GM21367 (cell line): ENCODE data around the gene SLC38A2.
"Not testable (repeated sequence)": the region's sequence is repeated elsewhere in the genome, so short reads cannot be mapped to it uniquely, and the experiment has no call there.

Experiments used
- ATAC-seq: cut with Tn5 transposase; IDR thresholded peaks from one replicate; pipeline ENCODE4 v1.9.1; 2021; ENCODE audit not compliant: unreplicated experiment

Gene SLC38A2

DNA sequence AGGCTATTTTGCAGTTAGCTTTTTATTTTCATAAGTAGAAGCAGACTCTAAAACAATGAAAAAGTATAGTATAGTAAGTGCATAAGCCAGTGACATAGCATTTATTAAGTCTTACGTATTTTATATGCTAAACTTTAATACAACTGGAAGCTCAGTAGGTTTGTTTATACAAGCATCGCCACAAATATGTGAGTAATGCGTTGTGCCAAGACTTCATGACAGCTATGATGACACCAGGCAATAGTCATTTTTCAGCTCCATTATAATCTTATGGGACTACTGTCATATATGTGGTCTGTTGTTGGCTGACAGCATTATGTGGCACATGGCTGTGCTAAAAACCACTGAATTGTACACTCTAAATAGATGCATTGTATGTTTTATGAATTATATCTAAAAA is 40.3 kb downstream of the SLC38A2 start:
- no peak for ATAC-seq

DNA sequence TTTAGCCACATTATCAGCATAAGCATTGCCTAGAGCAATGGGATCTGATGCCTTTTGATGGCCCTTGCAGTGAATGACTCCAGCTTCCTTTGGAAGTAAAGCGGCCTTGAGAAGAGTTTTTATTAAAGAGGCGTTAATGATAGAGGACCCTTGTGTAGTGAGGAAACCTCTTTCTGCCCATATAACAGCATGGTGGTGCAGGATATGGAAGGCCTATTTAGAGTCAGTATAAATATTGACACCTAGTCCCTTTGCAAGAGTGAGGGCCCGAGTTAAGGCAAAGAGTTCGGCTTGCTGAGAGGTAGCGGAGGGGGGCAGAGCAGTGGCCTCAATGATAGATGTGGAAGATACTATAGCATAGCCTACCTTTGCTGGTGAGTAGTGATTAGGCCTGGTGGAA is 47.5 kb downstream of the SLC38A2 start:
- not testable (repeated sequence) for ATAC-seq

DNA sequence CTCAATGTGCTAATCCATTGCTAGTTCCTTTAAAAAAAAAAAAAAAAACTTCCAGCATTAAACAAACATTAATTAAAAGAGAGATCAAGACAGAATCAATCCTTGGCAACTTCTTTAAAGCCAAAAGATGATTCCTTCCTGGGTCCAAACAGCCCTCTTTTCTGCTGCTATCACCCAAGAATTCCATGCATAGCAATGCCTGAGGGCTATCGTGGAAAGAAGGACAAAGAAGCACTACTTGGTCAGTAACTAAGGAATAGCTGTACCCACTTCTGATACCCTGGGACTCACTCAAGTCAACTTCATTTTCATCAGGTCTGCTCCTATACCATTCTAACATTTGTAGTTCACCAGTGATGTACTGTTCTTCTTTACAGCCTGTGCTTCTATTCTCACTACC is 51.8 kb downstream of the SLC38A2 start:
- ATAC-seq, result no peak

DNA sequence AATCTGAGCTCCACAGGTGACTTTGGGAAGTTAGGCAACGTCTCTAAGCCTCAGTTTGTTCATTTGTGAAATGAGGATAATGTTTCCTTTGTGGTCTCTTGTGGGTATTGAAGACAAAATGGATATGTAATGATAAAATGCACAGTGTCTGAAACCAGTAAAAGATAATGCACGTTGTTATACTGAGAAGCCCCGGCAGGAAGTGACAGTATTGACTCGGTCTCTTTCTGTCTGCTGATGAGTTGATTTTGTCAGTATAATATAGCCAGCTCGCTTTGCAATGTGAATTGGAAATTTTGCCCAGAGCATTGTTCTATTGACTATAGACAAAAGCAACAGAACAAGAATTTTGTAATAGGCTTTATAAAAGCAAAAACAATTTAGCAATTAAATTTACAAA is 54.5 kb downstream of the SLC38A2 start:
- no peak for ATAC-seq
